Effector CD4-positive, alpha-beta T cell (primary cell): ENCODE results near the gene KDM4B.

ENCODE experiments used
- DNase-seq: peaks from one replicate; pipeline ENCODE4 v3.0.0-alpha.2; 2020

KDM4B gene

GRCh38 chr19:5112175-5112574, 143.3 kb downstream of the KDM4B start:
- no peak for DNase-seq

GRCh38 chr19:5112681-5113575, 144.0 kb downstream of the KDM4B start:
- DNase-seq = no peak

- DNase-seq = no peak
These were observed 145.0 kb downstream of the KDM4B start for GRCh38 chr19:5113633-5114586.

GRCh38 chr19:5114727-5115126, 145.8 kb downstream of the KDM4B start:
- DNase-seq = no peak

- DNase-seq = no peak
These were observed 146.4 kb downstream of the KDM4B start for GRCh38 chr19:5115351-5115750.

GRCh38 chr19:5115771-5116202, 146.9 kb downstream of the KDM4B start:
- DNase-seq = no peak

- no peak for DNase-seq
These were observed 147.4 kb downstream of the KDM4B start for GRCh38 chr19:5116292-5116691.

- DNase-seq = no peak
These were observed 148.5 kb downstream of the KDM4B start for GRCh38 chr19:5117421-5117820.

GRCh38 chr19:5118026-5118425, 149.1 kb downstream of the KDM4B start:
- no peak for DNase-seq

- DNase-seq = no peak
These were observed 150.5 kb downstream of the KDM4B start for GRCh38 chr19:5119297-5119998.

GRCh38 chr19:5120321-5120720, 151.4 kb downstream of the KDM4B start:
- no peak for DNase-seq

- DNase-seq = no peak
These were observed 151.9 kb downstream of the KDM4B start for GRCh38 chr19:5120833-5121232.

GRCh38 chr19:5121266-5122120, 152.6 kb downstream of the KDM4B start:
- DNase-seq = no peak

- DNase-seq = no peak
These were observed 153.1 kb downstream of the KDM4B start for GRCh38 chr19:5122121-5122400.

GRCh38 chr19:5122671-5123409, 153.9 kb downstream of the KDM4B start:
- no peak for DNase-seq

- DNase-seq = no peak
These were observed 154.7 kb downstream of the KDM4B start for GRCh38 chr19:5123646-5124045.

- no peak for DNase-seq
These were observed 155.4 kb downstream of the KDM4B start for GRCh38 chr19:5124111-5124855.

- DNase-seq = no peak
These were observed 156.5 kb downstream of the KDM4B start for GRCh38 chr19:5125376-5125775.

- no peak for DNase-seq
These were observed 157.0 kb downstream of the KDM4B start for GRCh38 chr19:5125797-5126497.
